ENCODE measurements around the gene GPR27. TPM values are rescaled to one million over a fixed set of nuclear protein-coding genes. Genes with fewer than 3 reads are reported as not detected.

The GPR27 gene, protein sequence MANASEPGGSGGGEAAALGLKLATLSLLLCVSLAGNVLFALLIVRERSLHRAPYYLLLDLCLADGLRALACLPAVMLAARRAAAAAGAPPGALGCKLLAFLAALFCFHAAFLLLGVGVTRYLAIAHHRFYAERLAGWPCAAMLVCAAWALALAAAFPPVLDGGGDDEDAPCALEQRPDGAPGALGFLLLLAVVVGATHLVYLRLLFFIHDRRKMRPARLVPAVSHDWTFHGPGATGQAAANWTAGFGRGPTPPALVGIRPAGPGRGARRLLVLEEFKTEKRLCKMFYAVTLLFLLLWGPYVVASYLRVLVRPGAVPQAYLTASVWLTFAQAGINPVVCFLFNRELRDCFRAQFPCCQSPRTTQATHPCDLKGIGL
- polyA plus RNA-seq (2014; cell fraction: cytosol; rRNA removed) = 1.8 and 3.7 TPM in 2 replicates
- polyA plus RNA-seq (2014; cell fraction: nucleus; rRNA removed) = 1.8 TPM in 2 replicates

GRCh38 chr3:71753701-71754609 lies at the start of gene GPR27:
GPR27 (plus strand) TSS chr3:71753855; CDS start chr3:71754050, 195 bp downstream.
- DNase-seq (ENCODE audit: low spot score) = peak; percentile 13

- DNase-seq (ENCODE audit: low spot score) = no peak
Measured at GRCh38 chr3:71704915-71705314, 48.7 kb upstream of the GPR27 start.

DNA sequence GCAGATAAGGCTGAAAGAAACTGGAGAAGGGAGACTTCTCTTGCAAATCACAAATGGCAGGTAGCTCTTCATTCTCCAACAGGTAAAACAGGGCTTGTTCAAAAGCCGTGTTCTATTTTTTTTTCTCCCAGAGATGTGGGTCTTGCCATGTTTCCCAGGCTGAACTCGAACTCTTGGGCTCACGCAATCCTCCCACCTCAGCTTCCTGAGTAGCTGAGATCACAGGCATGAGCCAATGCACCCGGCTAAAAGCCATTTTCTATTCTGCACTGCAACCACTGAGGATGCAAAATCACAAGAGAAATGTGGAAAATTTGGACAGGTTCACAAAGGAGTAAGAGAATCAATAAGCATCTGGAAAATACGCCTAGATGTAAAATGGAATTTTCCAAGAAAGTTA lies 48.0 kb upstream of the GPR27 start:
- DNase-seq (ENCODE audit: low spot score) = no peak

DNA sequence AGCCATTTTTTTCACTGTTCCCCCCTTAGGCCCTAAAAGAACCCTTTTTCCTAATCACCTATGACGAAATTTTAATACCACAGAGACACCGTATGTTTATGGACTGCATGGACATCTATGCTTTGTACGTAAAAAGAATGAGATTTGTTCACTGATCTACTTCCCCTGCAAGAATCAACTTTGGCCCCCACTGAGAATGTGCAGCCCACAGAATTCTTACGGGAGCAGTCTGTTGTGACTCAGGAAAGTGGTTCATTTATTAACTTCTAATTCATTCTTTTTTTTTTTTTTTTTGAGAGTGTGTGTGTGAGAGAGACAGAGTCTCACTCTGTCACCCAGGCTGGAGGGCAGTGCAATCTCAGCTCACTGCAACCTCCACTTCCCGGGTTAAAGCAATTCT lies 46.1 kb upstream of the GPR27 start:
- DNase-seq (ENCODE audit: low spot score) = no peak

GRCh38 chr3:71708476-71709105 lies 45.1 kb upstream of the GPR27 start:
- DNase-seq (ENCODE audit: low spot score) = no peak

DNA sequence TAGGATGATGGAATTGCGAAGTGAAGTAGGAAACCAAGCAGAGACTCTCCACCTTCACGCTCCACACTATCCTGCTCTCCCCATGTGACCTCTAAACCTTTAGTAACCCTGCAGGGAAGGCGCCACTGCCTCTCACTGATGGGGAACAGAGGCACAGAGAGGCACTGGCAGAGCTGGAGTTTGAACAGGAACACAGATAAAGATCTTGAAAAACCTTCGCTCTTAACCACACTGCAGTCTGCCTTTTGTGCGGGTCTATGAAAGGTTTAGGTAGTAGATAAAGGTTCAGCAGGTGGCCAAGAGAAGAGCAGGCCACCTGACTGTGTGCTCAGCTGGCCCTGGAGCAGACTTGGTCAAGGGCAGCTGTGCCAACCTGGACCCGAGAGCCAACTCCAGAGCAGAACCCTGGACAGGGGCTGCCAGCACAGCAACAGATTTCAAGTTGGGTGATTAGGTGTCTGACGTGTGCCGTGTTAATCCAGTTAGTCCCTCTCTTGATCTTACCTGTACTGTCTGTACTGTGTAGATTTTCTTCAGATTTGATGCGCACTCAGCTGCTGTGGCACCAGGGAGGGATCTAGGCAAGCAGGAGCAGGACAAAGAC lies 43.6 kb upstream of the GPR27 start:
- no peak for DNase-seq (ENCODE audit: low spot score)

DNA sequence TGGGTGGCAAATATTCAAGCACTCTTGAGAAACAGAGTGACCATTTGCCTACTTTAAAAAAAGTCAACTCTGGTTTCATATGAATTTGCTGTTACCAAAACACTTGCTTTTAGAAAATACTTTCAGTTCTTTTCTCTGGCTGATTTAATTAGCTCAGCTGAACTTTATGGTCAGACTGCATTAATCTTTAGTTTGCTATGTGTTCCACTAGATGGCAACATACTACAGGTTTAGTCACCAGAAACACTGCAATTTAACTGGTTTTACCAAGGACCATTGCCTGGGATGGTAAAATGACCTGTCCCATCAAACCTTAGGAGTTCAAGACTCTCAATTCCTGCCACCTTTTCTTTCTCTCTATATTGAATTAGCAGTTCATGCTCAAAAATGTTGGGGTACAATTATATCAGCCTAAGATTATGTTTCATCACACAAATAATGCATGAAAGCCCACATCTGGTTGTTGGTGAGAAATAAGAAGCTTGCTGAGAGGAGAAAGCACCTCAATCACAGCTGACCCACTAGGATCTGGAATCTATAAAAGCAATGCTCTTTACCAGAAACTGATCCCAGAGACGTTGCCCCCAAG lies 42.7 kb upstream of the GPR27 start:
- peak; percentile 49 for DNase-seq (ENCODE audit: low spot score)

GRCh38 chr3:71713041-71713440 lies 40.6 kb upstream of the GPR27 start:
- no peak for DNase-seq (ENCODE audit: low spot score)

DNA sequence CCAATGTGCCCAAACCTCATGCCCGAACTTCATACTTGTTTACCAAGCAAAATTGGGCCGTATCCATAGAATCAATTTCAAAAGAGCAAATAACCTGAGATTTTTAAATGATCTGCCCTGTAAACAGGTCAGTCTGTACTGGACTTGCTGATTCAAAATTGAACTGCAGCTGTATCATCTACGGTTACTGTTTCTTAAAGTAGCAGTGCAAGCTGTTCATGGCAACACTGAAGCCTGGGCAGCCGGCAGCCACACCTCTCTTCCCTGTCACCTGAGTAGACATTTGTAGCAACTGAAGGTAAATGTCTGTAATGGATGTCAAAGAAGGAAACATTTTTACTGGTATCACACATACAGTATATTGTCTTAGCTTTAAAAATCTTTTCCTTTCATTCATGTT lies 39.1 kb upstream of the GPR27 start:
- no peak for DNase-seq (ENCODE audit: low spot score)

GRCh38 chr3:71718072-71718471 lies 35.6 kb upstream of the GPR27 start:
- no peak for DNase-seq (ENCODE audit: low spot score)

GRCh38 chr3:71721002-71721401 lies 32.7 kb upstream of the GPR27 start:
- no peak for DNase-seq (ENCODE audit: low spot score)

DNA sequence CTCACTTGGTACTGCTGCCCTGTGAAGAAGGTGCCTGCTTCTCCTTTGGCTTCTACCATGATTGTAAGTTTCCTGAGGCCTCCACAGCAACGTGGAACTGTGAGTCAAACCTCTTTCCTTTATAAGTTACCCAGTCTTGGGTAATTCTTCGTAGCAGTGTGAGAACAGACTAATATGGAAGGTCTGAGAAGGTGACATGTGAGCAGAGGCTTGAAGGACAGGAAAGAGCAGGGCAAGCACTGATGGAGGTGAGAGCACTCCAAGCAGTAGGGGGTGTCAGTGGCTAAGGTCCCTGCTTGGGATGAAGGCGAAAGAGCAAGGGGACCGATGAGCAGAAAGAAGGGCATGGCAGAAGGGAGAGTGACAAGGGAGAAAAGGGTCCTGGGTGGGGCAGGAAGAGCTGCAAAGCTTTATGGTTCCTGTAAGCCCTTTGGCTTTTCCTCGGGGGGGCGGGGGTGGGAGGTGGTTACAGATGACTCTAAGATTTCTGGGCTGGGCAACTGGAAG lies 32.0 kb upstream of the GPR27 start:
- DNase-seq (ENCODE audit: low spot score) = no peak

GRCh38 chr3:71722693-71723092 lies 31.0 kb upstream of the GPR27 start:
- DNase-seq (ENCODE audit: low spot score) = no peak

GRCh38 chr3:71723452-71724170 lies 30.0 kb upstream of the GPR27 start:
- no peak for DNase-seq (ENCODE audit: low spot score)

- DNase-seq (ENCODE audit: low spot score) = no peak
Measured at GRCh38 chr3:71724171-71724453, 29.5 kb upstream of the GPR27 start.

GRCh38 chr3:71724584-71725270 lies 28.9 kb upstream of the GPR27 start:
- peak; percentile 26 for DNase-seq (ENCODE audit: low spot score)

DNA sequence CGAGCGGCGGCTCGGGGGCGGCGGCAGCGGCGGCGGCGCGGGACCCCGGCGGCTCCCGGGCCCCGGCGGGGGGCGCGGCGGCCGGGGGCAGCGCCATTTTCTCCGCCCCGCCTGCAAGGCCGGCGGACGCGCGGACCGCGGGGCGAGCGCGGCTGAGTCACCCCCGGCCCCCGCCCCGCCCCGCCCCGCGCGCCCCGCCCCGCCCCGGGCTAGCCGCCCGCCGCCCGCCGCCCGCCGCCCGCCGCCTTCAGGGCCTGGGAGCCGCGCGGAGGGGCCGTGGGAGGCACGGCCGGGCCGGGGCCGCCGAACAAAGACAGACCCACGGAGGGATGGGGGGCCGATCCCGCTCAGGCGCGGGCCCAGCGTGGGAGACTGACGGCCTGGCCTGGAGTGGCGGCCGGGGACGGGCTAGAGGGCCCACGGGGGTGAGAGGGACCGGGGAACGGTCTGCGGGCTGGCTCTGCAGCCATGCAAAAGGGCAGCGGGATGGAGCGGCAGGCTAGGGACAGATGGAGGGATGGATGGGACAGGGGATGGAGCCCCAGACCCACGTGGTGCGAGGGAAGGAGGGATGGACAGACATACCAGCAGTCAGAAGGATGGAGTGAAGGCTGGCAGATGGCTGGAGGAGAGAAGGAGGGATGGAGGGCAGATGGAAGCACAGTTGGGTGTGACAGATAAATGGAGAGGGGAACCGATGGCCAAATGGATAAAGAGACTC lies 28.2 kb upstream of the GPR27 start, which contains the start of gene EIF4E3:
EIF4E3 (minus strand) TSS at position 132 of the 721 bp plus-strand sequence; CDS start at position 97, 35 bp downstream.
- DNase-seq (ENCODE audit: low spot score) = peak; percentile 28

- no peak for DNase-seq (ENCODE audit: low spot score)
Measured at GRCh38 chr3:71726146-71726545, 27.5 kb upstream of the GPR27 start.

Measured in SK-N-DZ (cell line).